Measurements from ENCODE around the gene FLG2.
A peak's percentile ranks its signal among the peaks of the same experiment; 100 is the strongest.
"Not testable (repeated sequence)": the region's sequence is repeated elsewhere in the genome, so short reads cannot be mapped to it uniquely, and the experiment has no call there.

Gene FLG2

GRCh38 chr1:152328801-152329391, 30.9 kb downstream of the FLG2 start:
- no peak for TF ChIP-seq CTCF (conservative IDR thresholded peaks at IDR 0.05; ENCODE audit: control insufficient read depth, insufficient read depth, low read depth, low read length)
- no peak for DNase-seq (ENCODE audit: low read depth)
- no peak overlapping the region for H3K4me3 ChIP-seq (ENCODE audit: control insufficient read depth, low read depth, low read length)

- no peak for TF ChIP-seq CTCF (conservative IDR thresholded peaks at IDR 0.05; ENCODE audit: control insufficient read depth, insufficient read depth, low read depth, low read length)
- DNase-seq (ENCODE audit: low read depth), result no peak
- no peak within 1 kb of the TSS for H3K4me3 ChIP-seq (ENCODE audit: control insufficient read depth, low read depth, low read length)
Measured at GRCh38 chr1:152325111-152325510, 34.7 kb downstream of the FLG2 start, which contains the start of gene FLG. Gene FLG, minus strand, starts transcription at chr1:152325239. Its CDS starts 9,783 bp downstream, at chr1:152315456.

- peak; percentile 1 for DNase-seq (ENCODE audit: low read depth)
- no peak overlapping the region for H3K4me3 ChIP-seq (ENCODE audit: control insufficient read depth, low read depth, low read length)
- TF ChIP-seq CTCF (conservative IDR thresholded peaks at IDR 0.05; ENCODE audit: control insufficient read depth, insufficient read depth, low read depth, low read length), result no peak
Measured at GRCh38 chr1:152313970-152314369, 45.8 kb downstream of the FLG2 start.

GRCh38 chr1:152313319-152313801, 46.4 kb downstream of the FLG2 start:
- no peak for TF ChIP-seq CTCF (conservative IDR thresholded peaks at IDR 0.05; ENCODE audit: control insufficient read depth, insufficient read depth, low read depth, low read length)
- no peak for DNase-seq (ENCODE audit: low read depth)
- H3K4me3 ChIP-seq (ENCODE audit: control insufficient read depth, low read depth, low read length), result no peak overlapping the region

GRCh38 chr1:152312169-152312568, 47.6 kb downstream of the FLG2 start:
- H3K4me3 ChIP-seq (ENCODE audit: control insufficient read depth, low read depth, low read length); DNase-seq (ENCODE audit: low read depth): not testable (repeated sequence)

GRCh38 chr1:152309955-152310354, 49.9 kb downstream of the FLG2 start:
- no peak overlapping the region for H3K4me3 ChIP-seq (ENCODE audit: control insufficient read depth, low read depth, low read length)
- no peak for DNase-seq (ENCODE audit: low read depth)
- no peak for TF ChIP-seq CTCF (conservative IDR thresholded peaks at IDR 0.05; ENCODE audit: control insufficient read depth, insufficient read depth, low read depth, low read length)

- H3K4me3 ChIP-seq (ENCODE audit: control insufficient read depth, low read depth, low read length); DNase-seq (ENCODE audit: low read depth): not testable (repeated sequence)
Measured at GRCh38 chr1:152309320-152309901, 50.4 kb downstream of the FLG2 start.

GRCh38 chr1:152308758-152309157, 51.0 kb downstream of the FLG2 start:
- H3K4me3 ChIP-seq (ENCODE audit: control insufficient read depth, low read depth, low read length); DNase-seq (ENCODE audit: low read depth): not testable (repeated sequence)

GRCh38 chr1:152307970-152308369, 51.8 kb downstream of the FLG2 start:
- DNase-seq (ENCODE audit: low read depth); H3K4me3 ChIP-seq (ENCODE audit: control insufficient read depth, low read depth, low read length): not testable (repeated sequence)

- DNase-seq (ENCODE audit: low read depth); H3K4me3 ChIP-seq (ENCODE audit: control insufficient read depth, low read depth, low read length): not testable (repeated sequence)
Measured at GRCh38 chr1:152306123-152306522, 53.7 kb downstream of the FLG2 start.

- not testable (repeated sequence) for H3K4me3 ChIP-seq (ENCODE audit: control insufficient read depth, low read depth, low read length); DNase-seq (ENCODE audit: low read depth)
Measured at GRCh38 chr1:152304773-152305172, 55.0 kb downstream of the FLG2 start.

GRCh38 chr1:152303139-152303872, 56.5 kb downstream of the FLG2 start:
- DNase-seq (ENCODE audit: low read depth); H3K4me3 ChIP-seq (ENCODE audit: control insufficient read depth, low read depth, low read length): not testable (repeated sequence)
